PC-3 (cell line): Measurements from ENCODE around the gene MAPKAPK3. TPM values are rescaled to one million over a fixed set of nuclear protein-coding genes. Genes with fewer than 3 reads are reported as not detected.

Experiments
- ATAC-seq: fragments of 200-7000 bp; cut with Tn5 transposase; 2 replicates; pipeline ENCODE4 v1.9.1; 2020; ENCODE audit warnings: mild to moderate bottlenecking, moderate library complexity
- BruUV-seq: library from RNA; stranded (reverse); fragments of 400-500 nt; replicated peaks from 2 replicates; lab custom pipeline; 2021; lab: Mats Ljungman, UMichigan
- CTCF ChIA-PET: fragments of 300-600 bp; sonication (Branson Sonifier 250); formaldehyde crosslinking; loops from one replicate; lab custom pipeline; 2022; ENCODE audit warnings: antibody characterized with exemption; lab: Charles Lee
- POLR2A ChIA-PET: fragments of 300-600 bp; sonication (Branson Sonifier 250); formaldehyde crosslinking; loops from one replicate; lab custom pipeline; 2022; ENCODE audit warnings: antibody characterized with exemption; ENCODE audit not compliant: unreplicated experiment; lab: Charles Lee
- DNase-seq: peaks from one replicate; pipeline ENCODE4 v3.0.0-alpha.2; 2015
- H2AFZ ChIP-seq: fragments of 300-600 bp; sonication (generic); 2 replicates; pipeline ENCODE4 v1.6.0; 2016; ENCODE audit warnings: antibody characterized with exemption, low read length
- H3F3A ChIP-seq: fragments of 300-600 bp; sonication (generic); one replicate; pipeline ENCODE4 v1.6.0; 2017; ENCODE audit warnings: antibody characterized with exemption, low read length, control low read depth, mild to moderate bottlenecking; ENCODE audit not compliant: unreplicated experiment
- H3K27ac ChIP-seq: fragments of 300-600 bp; sonication (generic); 2 replicates; pipeline ENCODE4 v1.5.1; 2016; ENCODE audit warnings: mild to moderate bottlenecking, low read length
- H3K27me3 ChIP-seq: fragments of 300-600 bp; sonication (generic); 2 replicates; pipeline ENCODE4 v1.6.1; 2016; ENCODE audit warnings: low read length, mixed read lengths
- H3K36me3 ChIP-seq: fragments of 300-600 bp; sonication (generic); 2 replicates; pipeline ENCODE4 v1.6.1; 2016; ENCODE audit warnings: low read depth, mixed run types, low read length, mixed read lengths
- H3K4me1 ChIP-seq: fragments of 300-600 bp; sonication (generic); 2 replicates; pipeline ENCODE4 v1.5.1; 2016; ENCODE audit warnings: low read length; ENCODE audit not compliant: insufficient read depth
- H3K4me2 ChIP-seq: fragments of 300-600 bp; sonication (generic); 2 replicates; pipeline ENCODE4 v1.6.0; 2016; ENCODE audit warnings: low read length
- H3K4me3 ChIP-seq: fragments of 300-600 bp; sonication (generic); 2 replicates; pipeline ENCODE4 v1.5.1; 2016; ENCODE audit warnings: mild to moderate bottlenecking, low read length, mixed read lengths
- H3K79me2 ChIP-seq: fragments of 300-600 bp; sonication (generic); 2 replicates; pipeline ENCODE4 v1.6.1; 2017; ENCODE audit warnings: low read length, mixed read lengths
- H3K9ac ChIP-seq: fragments of 300-600 bp; sonication (generic); 2 replicates; pipeline ENCODE4 v1.6.0; 2016; ENCODE audit warnings: mild to moderate bottlenecking, low read length
- H3K9me2 ChIP-seq: fragments of 300-600 bp; sonication (generic); replicated peaks from 2 replicates; pipeline ENCODE4 v1.6.1; 2016; ENCODE audit warnings: mixed run types, low read length, mixed read lengths
- H3K9me3 ChIP-seq: fragments of 300-600 bp; sonication (generic); 2 replicates; pipeline ENCODE4 v1.6.1; 2016; ENCODE audit warnings: low read length, mixed read lengths
- H4K20me1 ChIP-seq: fragments of 300-600 bp; sonication (generic); 2 replicates; pipeline ENCODE4 v1.6.1; 2016; ENCODE audit warnings: low read length, mixed read lengths
- CTCF ChIP-seq: fragments of 300-600 bp; sonication (generic); conservative IDR thresholded peaks from 2 replicates; pipeline ENCODE4 v1.5.1; 2017; ENCODE audit warnings: antibody characterized with exemption, low read depth, mild to moderate bottlenecking, low read length
- EZH2 ChIP-seq: fragments of 300-600 bp; sonication (generic); IDR thresholded peaks from one replicate; pipeline ENCODE4 v1.6.1; 2017; ENCODE audit warnings: antibody characterized with exemption, mild to moderate bottlenecking, low read length; ENCODE audit not compliant: unreplicated experiment
- EZH2phosphoT487 ChIP-seq: fragments of 300-600 bp; sonication (generic); IDR thresholded peaks from 2 replicates; pipeline ENCODE4 v1.6.1; 2018; ENCODE audit warnings: mild to moderate bottlenecking, antibody characterized with exemption, low read length, borderline replicate concordance
- intact Hi-C: fragments of 100-400 bp; cut with micrococcal nuclease; formaldehyde crosslinking; loops from 2 replicates; pipeline ENCODE4 v1.9.0; 2023
- total RNA-seq: library from RNA; depleted of rRNA; stranded (reverse); fragments of >200 nt; gene quantifications from 2 replicates; pipeline ENCODE4 v1.2.3, GENCODE V29; 2014

MAPKAPK3 gene
- total RNA-seq, 1 experiment from 2014 or later = 142 TPM

- Histone ChIP-seq H3K4me1 (peaks cover 27% of the 10 kb centered on the region), H3K79me2 (no peaks in the 10 kb centered on the region), H3K9ac (no peak overlapping the region), H3K27me3 (no peaks in the 10 kb centered on the region), H3K4me2 (no peak overlapping the region), H4K20me1 (no peaks in the 10 kb centered on the region), H3F3A (no peaks in the 10 kb centered on the region), H3K9me3 (no peaks in the 10 kb centered on the region), H3K27ac (no peak overlapping the region), H3K36me3 (no peaks in the 10 kb centered on the region), H3K9me2 (no peaks in the 10 kb centered on the region), H3K4me3 (no peak overlapping the region), H2AFZ (no peak overlapping the region)
- intact Hi-C loops = no loop called here
- ChIA-PET CTCF (no interaction called here), POLR2A (no interaction called here)
- BruUV-seq = no TSS peak
- no peak for TF ChIP-seq CTCF
- no peak for TF ChIP-seq EZH2
- no peak for TF ChIP-seq EZH2phosphoT487
- ATAC-seq = no peak
- DNase-seq = no peak
Measured at GRCh38 chr3:50604110-50604621, 12.8 kb upstream of the MAPKAPK3 start.

- intact Hi-C loops = no loop called here
- TF ChIP-seq EZH2phosphoT487 = no peak
- no peak for TF ChIP-seq CTCF
- no peak for TF ChIP-seq EZH2
- Histone ChIP-seq H2AFZ (no peak overlapping the region), H3K9ac (no peak overlapping the region), H3K4me3 (no peak overlapping the region), H3K9me3 (no peaks in the 10 kb centered on the region), H3F3A (no peaks in the 10 kb centered on the region), H3K4me1 (peaks cover 27% of the 10 kb centered on the region), H3K4me2 (no peak overlapping the region), H3K27me3 (no peaks in the 10 kb centered on the region), H3K36me3 (no peaks in the 10 kb centered on the region), H3K27ac (no peak overlapping the region), H3K9me2 (no peaks in the 10 kb centered on the region), H3K79me2 (no peaks in the 10 kb centered on the region), H4K20me1 (no peaks in the 10 kb centered on the region)
- ChIA-PET CTCF (no interaction called here), POLR2A (no interaction called here)
- BruUV-seq = no TSS peak
- DNase-seq (no peak), ATAC-seq (no peak)
Measured at GRCh38 chr3:50604628-50605588, 12.0 kb upstream of the MAPKAPK3 start.

- ChIA-PET POLR2A (no interaction called here), CTCF (no interaction called here)
- Histone ChIP-seq H3K9ac (no peak overlapping the region), H3K4me2 (no peak overlapping the region), H3K27ac (no peak overlapping the region), H3K79me2 (no peaks in the 10 kb centered on the region), H3K27me3 (no peaks in the 10 kb centered on the region), H3K36me3 (no peaks in the 10 kb centered on the region), H3K9me2 (no peaks in the 10 kb centered on the region), H3K4me3 (no peak overlapping the region), H4K20me1 (no peaks in the 10 kb centered on the region), H3F3A (no peaks in the 10 kb centered on the region), H3K9me3 (no peaks in the 10 kb centered on the region), H2AFZ (no peak overlapping the region), H3K4me1 (peaks cover 27% of the 10 kb centered on the region)
- no peak for ATAC-seq
- intact Hi-C loops = no loop called here
- TF ChIP-seq EZH2 = no peak
- no peak for TF ChIP-seq CTCF
- TF ChIP-seq EZH2phosphoT487 = no peak
- DNase-seq = no peak
- no TSS peak for BruUV-seq
Measured at GRCh38 chr3:50605901-50606326, 11.0 kb upstream of the MAPKAPK3 start.
